Muscle of arm (tissue), 12 donors: ENCODE measurements around the gene PYGB. TPM values are rescaled to one million over a fixed set of nuclear protein-coding genes. Genes with fewer than 3 reads are reported as not detected.

Experiments
- DNase-seq: peaks from one replicate; pipeline ENCODE4 v3.0.0-alpha.2; 2013
- polyA plus RNA-seq, 12 donors: library from polyadenylated mRNA; unstranded; fragments of 120-200 nt; gene quantifications; one replicate each; pipeline ENCODE4 v1.2.1, GENCODE V29; 2013; ENCODE audit not compliant: insufficient read length in 12 of 12

PYGB gene
- polyA plus RNA-seq, 12 donors, result 18.2 to 31.2 (median 23.0) TPM; not detected in 1

- no peak for DNase-seq
These were observed 34.1 kb upstream of the PYGB start for GRCh38 chr20:25213566-25214425.

- DNase-seq, result no peak
These were observed 33.5 kb upstream of the PYGB start for GRCh38 chr20:25214426-25214790.

DNA sequence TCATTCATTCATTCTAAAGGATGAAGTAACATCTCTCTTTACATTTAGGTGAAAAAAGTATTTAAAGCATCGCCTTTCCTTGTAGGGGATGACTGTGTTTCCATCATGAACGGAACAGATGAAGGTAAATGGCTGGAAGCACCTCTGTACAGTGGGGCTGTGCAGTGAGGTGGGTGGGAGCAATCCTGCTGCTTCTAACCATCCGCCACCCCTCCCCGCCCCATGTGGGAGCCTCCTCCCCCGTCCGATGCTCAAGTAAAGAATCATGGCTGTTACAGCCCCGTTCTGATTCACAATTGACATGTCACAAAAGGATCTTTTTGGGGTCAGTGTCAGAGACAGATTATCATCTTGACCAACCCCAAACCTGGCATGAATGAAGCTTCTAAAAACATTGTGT is 33.1 kb upstream of the PYGB start:
- no peak for DNase-seq

DNA sequence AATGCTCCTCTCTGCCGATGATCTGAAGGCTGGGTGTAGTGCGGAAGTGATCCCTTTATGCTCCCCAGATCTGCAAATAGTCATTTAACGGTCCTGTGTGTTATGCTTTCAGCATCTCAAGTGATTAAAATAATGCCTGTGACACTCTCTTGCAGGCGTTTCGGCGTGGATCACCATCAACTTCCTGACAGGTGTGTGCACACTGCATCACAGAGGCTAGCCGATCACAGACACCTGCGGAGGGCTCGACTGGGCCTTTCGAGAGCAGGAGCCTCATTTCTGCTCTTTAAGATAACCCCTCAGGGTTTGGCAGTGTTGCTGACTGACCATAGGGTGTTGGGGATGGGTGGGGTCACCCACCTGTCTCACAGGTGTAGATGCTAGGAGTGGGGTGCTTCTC is 32.4 kb upstream of the PYGB start:
- no peak for DNase-seq

GRCh38 chr20:25216199-25216945 is 31.5 kb upstream of the PYGB start:
- no peak for DNase-seq

DNA sequence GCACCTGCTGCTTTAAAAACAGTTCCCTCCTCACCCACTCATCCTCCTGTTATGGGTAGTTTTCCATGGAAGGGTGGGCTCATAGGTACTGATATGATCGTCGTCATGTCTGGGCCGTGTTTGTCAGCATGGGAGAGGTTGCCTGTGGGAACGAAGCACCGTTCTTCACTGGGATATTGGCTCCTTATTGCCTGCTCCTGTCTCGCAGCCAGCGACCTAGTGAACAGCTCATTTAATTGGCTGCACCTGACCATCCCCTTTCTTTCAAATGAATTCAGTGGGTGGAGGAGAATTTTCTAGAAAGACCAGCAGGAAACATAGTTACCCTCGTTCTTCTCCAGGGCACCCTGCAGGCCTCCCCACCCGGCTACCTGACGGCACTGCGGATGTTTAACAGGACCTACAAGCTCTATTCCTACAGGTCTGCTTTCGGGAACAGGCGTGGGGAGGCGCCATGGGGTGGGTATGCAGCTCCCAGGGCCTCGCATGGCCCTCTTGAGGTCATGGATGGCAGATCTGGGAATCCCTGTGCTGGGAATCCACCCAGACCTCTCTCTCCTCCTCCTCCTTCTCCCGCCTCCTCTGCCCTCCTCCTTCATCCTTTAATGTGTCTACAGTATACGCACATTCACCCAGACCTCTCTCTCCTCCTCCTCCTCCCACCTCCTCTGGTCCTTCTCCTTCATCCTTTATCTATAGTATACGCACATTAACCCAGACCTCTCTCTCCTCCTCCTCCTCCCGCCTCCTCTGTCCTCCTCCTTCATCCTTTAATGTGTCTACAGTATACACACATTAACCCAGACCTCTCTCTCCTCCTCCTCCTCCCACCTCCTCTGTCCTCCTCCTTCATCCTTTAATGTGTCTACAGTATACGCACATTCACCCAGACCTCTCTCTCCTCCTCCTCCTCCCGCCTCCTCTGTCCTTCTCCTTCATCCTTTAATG is 30.4 kb upstream of the PYGB start:
- no peak for DNase-seq

DNA sequence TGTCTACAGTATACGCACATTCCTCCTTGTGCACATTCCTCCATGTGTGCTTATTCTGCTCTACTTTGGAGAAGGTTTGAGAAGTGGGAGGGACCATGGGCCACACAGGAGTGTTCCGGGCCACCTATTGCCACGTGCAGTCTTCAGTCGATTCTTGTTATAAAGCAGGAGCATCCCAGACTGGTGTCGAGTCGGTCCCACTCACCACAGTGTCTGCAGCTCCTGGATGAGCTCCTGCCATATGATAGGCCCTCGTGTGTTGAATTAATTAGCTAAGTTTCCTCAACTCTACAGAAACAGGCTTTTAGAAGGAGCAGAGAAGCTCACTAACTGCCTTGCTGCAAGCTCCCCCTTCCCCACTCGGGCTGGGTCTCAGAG is 29.8 kb upstream of the PYGB start:
- no peak for DNase-seq

DNA sequence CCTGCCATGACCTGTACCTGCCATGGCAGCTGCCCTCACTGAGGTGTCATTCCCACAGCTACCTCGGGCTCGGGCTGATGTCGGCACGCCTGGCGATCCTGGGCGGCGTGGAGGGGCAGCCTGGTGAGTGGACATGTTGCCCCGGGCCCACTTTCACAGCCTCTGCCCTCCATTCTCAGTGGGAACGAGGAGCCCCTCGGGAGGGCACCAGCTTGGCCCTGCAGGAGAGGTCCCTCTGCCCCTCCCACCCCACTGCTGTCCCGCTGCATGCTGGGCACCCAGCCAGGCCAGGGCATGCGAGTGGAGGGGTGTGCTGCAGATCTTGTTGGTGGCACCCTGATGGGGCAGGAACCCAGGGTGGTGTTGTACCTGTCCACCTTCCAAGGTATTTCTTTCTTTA is 29.4 kb upstream of the PYGB start:
- DNase-seq, result no peak

DNA sequence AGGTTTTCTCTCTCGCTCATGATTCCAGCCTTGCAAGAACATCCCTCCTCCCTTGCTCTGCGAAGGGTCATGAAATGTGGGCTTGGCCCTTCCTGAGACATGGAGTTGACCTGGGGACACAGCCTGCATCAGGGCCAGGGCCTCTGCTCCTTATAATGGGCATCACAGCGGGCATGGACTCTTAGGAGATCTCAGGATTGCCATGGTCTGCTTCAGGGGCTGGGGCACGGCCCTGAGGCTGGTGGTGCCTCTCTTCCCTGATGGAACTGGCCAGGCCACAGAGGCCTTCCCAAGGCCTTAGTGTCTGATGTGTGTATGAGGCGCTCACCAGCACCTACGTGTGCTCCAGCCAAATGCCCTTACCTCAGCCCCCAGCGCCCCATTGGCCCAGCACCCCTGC is 28.5 kb upstream of the PYGB start:
- DNase-seq, result no peak

GRCh38 chr20:25220021-25220730 is 27.7 kb upstream of the PYGB start:
- no peak for DNase-seq

DNA sequence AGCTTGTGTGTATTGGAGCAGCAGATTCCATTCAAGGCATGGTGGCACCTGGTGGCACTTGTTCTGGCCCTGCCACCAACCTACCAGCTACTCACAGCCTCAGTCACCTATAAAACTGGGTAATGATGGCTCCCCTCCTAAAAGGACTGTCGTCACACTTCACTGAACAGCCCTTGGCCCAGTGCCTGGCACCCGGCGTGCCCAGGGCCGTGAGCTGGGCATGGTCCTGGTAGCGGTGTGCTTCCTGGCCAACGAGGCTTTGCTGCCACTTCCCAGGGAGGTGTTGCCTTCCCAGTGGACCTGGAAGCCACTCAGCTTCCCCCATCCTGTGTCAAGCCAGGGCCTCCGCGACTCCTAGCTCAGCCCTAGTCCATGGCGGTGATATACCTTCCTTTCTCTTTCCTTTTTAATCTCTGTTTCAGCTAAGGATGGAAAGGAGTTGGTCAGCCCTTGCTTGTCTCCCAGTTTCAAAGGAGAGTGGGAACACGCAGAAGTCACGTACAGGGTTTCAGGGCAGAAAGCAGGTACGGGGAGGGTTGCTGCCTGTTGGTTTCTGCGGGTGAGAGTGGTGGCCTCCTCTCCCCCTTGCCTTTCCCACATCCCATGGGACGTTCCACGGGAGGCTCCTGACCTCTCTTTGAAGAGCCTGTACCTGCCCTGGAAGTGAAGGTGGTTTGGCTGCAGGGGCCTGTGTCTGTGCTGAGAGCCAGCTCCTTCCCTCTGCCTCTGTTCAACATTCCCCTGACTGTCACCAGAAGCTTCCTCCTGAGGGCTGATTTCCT is 26.9 kb upstream of the PYGB start:
- no peak for DNase-seq

DNA sequence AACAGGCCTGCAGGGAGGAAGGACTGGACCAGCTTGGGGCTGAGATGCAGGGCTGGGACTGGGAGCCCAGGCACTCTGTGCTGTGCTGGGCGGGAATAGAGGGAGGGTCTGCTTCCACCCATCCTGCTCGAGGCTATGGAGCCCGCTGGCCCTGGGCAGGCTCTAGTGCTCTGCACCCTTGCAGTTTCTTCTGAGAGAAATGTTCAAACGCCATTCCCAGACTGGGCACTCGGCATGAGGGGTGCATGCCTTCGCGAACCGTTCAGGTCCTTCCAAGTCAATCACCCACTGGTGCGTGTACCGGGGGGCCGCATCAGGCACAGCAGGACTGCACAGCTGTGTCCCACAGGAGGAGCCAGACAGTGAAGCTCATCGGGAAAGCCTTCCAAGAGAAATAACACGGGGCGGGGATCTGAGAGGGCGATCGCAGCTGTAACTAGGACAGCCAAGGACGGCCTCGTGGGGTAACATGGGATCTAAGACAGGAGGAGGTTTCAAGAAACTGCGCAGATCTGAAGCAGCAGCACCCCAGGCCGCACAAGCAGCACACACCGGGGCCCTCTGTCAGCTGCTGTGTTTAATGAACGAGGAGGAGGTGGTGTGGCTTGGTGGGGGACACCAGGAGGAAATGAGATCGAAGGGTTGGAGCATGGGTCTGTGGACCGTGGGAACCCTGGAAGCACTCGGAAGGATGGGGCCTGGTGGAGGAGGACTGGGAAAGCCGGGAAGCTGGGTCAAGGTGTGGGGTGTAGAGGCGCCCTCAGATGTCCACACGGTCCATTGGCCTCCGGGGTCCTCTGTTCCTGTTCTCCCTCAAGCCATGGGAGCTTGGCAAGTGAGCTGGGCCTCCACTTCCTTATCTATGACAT is 26.1 kb upstream of the PYGB start:
- peak; percentile 65 for DNase-seq

GRCh38 chr20:25222461-25223178 is 25.3 kb upstream of the PYGB start:
- no peak for DNase-seq

DNA sequence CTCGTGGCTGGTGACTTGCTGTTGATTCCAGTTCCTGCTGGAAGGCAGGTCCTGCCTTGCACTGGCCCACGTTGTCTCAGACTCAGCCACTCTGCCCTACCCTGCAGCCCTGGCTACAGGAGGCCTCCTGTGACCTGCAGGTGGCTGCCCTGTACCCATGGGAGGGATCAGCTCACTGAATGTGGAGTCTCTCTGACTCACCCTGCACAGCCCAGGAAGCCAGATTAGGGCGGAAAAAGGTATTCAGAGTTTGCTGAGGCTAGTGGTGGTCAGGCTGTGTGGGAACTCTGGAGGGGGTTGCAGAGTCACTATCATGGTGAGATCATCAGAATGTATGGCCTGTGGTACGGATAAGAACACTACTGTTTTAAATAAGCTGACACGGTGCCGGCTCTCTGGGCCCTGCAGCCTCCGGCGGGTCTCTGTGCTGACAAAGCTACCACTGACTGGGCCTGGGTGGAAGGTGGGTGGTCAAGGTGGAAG is 24.7 kb upstream of the PYGB start:
- no peak for DNase-seq

- no peak for DNase-seq
These were observed 23.8 kb upstream of the PYGB start for GRCh38 chr20:25223765-25224720.

DNA sequence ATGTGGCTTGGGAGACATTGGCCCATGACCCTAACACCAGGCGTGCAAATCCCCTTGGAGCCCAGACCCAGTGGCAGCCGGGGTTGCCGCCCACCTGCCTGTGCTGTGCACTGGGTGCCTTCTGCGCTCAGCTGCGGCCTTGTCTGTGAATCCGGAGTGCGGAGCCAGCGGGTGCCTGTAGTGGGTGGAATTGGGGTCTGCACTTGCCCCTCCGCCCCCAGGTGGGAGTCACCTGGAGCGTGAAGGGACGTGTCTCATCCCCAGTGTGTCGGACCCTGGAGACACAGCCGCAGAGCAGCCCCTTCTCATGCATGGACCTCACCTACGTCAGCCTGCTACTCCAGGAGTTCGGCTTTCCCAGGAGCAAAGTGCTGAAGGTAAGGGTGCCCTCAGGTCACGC is 22.9 kb upstream of the PYGB start:
- no peak for DNase-seq

GRCh38 chr20:25225642-25226432 is 22.0 kb upstream of the PYGB start:
- no peak for DNase-seq
